GM19193 (cell line): ENCODE data around the gene ZNF451.

ENCODE experiments used
- POLR2A ChIP-seq: IDR thresholded peaks from 4 replicates; pipeline ENCODE4 v1.6.1; 2011; ENCODE audit not compliant: insufficient read depth, insufficient read length; ENCODE audit errors: extremely low read depth

Gene ZNF451

GRCh38 chr6:57207872-57208271 lies 117.9 kb downstream of the ZNF451 start:
- TF ChIP-seq POLR2A = no peak

GRCh38 chr6:57209030-57209429 lies 119.0 kb downstream of the ZNF451 start:
- no peak for TF ChIP-seq POLR2A

GRCh38 chr6:57210060-57210459 lies 120.1 kb downstream of the ZNF451 start:
- no peak for TF ChIP-seq POLR2A

- no peak for TF ChIP-seq POLR2A
These were observed 125.3 kb downstream of the ZNF451 start for GRCh38 chr6:57215260-57215659.

GRCh38 chr6:57216235-57217101 lies 126.5 kb downstream of the ZNF451 start:
- TF ChIP-seq POLR2A = no peak

- TF ChIP-seq POLR2A = no peak
These were observed 127.3 kb downstream of the ZNF451 start for GRCh38 chr6:57217270-57217669.
